WTC11 (cell line): ENCODE results near the gene KRTAP5-7. TPM values are rescaled to one million over a fixed set of nuclear protein-coding genes. Genes with fewer than 3 reads are reported as not detected.

Experiments
- ATAC-seq: fragments of 200-7000 bp; cut with Tn5 transposase; 2 replicates; pipeline ENCODE4 v1.10.0; 2021; ENCODE audit warnings: mild to moderate bottlenecking, moderate library complexity
- CTCF ChIA-PET: fragments of 300-600 bp; sonication (Branson Sonifier 250); formaldehyde crosslinking; loops from one replicate; lab custom pipeline; 2021; ENCODE audit warnings: antibody characterized with exemption; lab: Charles Lee
- POLR2A ChIA-PET: fragments of 350-600 bp; sonication (Branson Sonifier 250); formaldehyde crosslinking; loops from one replicate; lab custom pipeline; 2021; ENCODE audit warnings: antibody characterized with exemption; lab: Charles Lee
- DNase-seq: peaks from one replicate; pipeline ENCODE4 v3.0.0; 2021; ENCODE audit warnings: low spot score
- H3K27ac Mint-ChIP-seq: 2 replicates; pipeline ENCODE4 v1.8.0; 2021; ENCODE audit warnings: mixed read lengths
- H3K27me3 Mint-ChIP-seq: 2 replicates; pipeline ENCODE4 v1.8.0; 2021; ENCODE audit warnings: low read depth, mild to moderate bottlenecking, moderate library complexity, mixed read lengths
- H3K36me3 Mint-ChIP-seq: 2 replicates; pipeline ENCODE4 v1.8.0; 2021; ENCODE audit warnings: mixed read lengths
- H3K4me1 Mint-ChIP-seq: 2 replicates; pipeline ENCODE4 v1.8.0; 2022; ENCODE audit warnings: mixed read lengths
- H3K4me3 Mint-ChIP-seq: 2 replicates; pipeline ENCODE4 v1.8.0; 2021; ENCODE audit warnings: mild to moderate bottlenecking, moderate library complexity, mixed read lengths
- H3K9me3 Mint-ChIP-seq: 2 replicates; pipeline ENCODE4 v1.8.0; 2021; ENCODE audit warnings: mixed read lengths
- AFF4 ChIP-seq: sonication (generic); formaldehyde crosslinking; IDR thresholded peaks from 2 replicates; pipeline ENCODE4 v1.8.1; 2023; ENCODE audit warnings: mild to moderate bottlenecking, missing genetic modification reagents, borderline replicate concordance
- CBFB ChIP-seq: sonication (generic); formaldehyde crosslinking; IDR thresholded peaks from 2 replicates; pipeline ENCODE4 v1.8.1; 2022; ENCODE audit warnings: mild to moderate bottlenecking, low read depth, missing genetic modification reagents
- E2F4 ChIP-seq: sonication (generic); formaldehyde crosslinking; IDR thresholded peaks from 2 replicates; pipeline ENCODE4 v1.8.1; 2022; ENCODE audit warnings: low read depth, mild to moderate bottlenecking, moderate library complexity, missing genetic modification reagents, borderline replicate concordance
- EMX1 ChIP-seq: fragments of 250-450 bp; sonication (Bioruptor Pico); IDR thresholded peaks from 2 replicates; pipeline ENCODE4 v1.8.0; 2021; ENCODE audit warnings: mild to moderate bottlenecking
- FOXJ3 ChIP-seq: sonication (generic); formaldehyde crosslinking; IDR thresholded peaks from 2 replicates; pipeline ENCODE4 v1.9.0; 2021; ENCODE audit warnings: missing genetic modification reagents, mild to moderate bottlenecking, borderline replicate concordance
- FOXK1 ChIP-seq: sonication (generic); formaldehyde crosslinking; IDR thresholded peaks from 2 replicates; pipeline ENCODE4 v1.8.0; 2022; ENCODE audit warnings: mild to moderate bottlenecking, moderate library complexity, missing genetic modification reagents
- GABPB1 ChIP-seq: sonication (generic); formaldehyde crosslinking; IDR thresholded peaks from 2 replicates; pipeline ENCODE4 v1.8.1; 2023; ENCODE audit warnings: mild to moderate bottlenecking, missing genetic modification reagents
- JAZF1 ChIP-seq: fragments of 250-450 bp; sonication (Bioruptor Pico); IDR thresholded peaks from 2 replicates; pipeline ENCODE4 v1.9.0; 2021; ENCODE audit warnings: moderate library complexity, mild to moderate bottlenecking, inconsistent platforms
- NFATC4 ChIP-seq: fragments of 250-450 bp; sonication (Bioruptor Pico); IDR thresholded peaks from 2 replicates; pipeline ENCODE4 v1.9.0; 2021; ENCODE audit warnings: mild to moderate bottlenecking
- NR1H2 ChIP-seq: sonication (generic); formaldehyde crosslinking; IDR thresholded peaks from 2 replicates; pipeline ENCODE4 v1.9.0; 2021; ENCODE audit warnings: mild to moderate bottlenecking, moderate library complexity, missing genetic modification reagents
- OVOL2 ChIP-seq: fragments of 250-450 bp; sonication (Bioruptor Pico); IDR thresholded peaks from 2 replicates; pipeline ENCODE4 v1.9.0; 2021; ENCODE audit warnings: mild to moderate bottlenecking, borderline replicate concordance
- ZMAT4 ChIP-seq: fragments of 250-450 bp; sonication (Bioruptor Pico); IDR thresholded peaks from 2 replicates; pipeline ENCODE4 v1.9.0; 2021; ENCODE audit warnings: mild to moderate bottlenecking
- ZNF121 ChIP-seq: sonication (generic); formaldehyde crosslinking; IDR thresholded peaks from 2 replicates; pipeline ENCODE4 v1.8.0; 2023; ENCODE audit warnings: missing genetic modification reagents
- ZNF263 ChIP-seq: sonication (generic); formaldehyde crosslinking; IDR thresholded peaks from 2 replicates; pipeline ENCODE4 v1.8.1; 2022; ENCODE audit warnings: low read depth, mild to moderate bottlenecking, moderate library complexity, missing genetic modification reagents
- ZNF317 ChIP-seq: sonication (generic); formaldehyde crosslinking; IDR thresholded peaks from 2 replicates; pipeline ENCODE4 v1.8.1; 2023; ENCODE audit warnings: low read depth, mild to moderate bottlenecking, moderate library complexity, missing genetic modification reagents, borderline replicate concordance
- ZNF416 ChIP-seq: fragments of 250-450 bp; sonication (Bioruptor Pico); IDR thresholded peaks from 2 replicates; pipeline ENCODE4 v1.9.0; 2021; ENCODE audit warnings: mild to moderate bottlenecking, inconsistent platforms
- total RNA-seq: library from RNA; stranded (reverse); gene quantifications from 3 replicates; pipeline ENCODE4 v1.2.3, GENCODE V29; 2021
- TF ChIP-seq, protein P1 (sequence below): sonication (generic); formaldehyde crosslinking; IDR thresholded peaks from 2 replicates; pipeline ENCODE4 v1.8.0; 2022; ENCODE audit warnings: missing genetic modification reagents
- TF ChIP-seq, protein P2 (sequence below): sonication (generic); formaldehyde crosslinking; IDR thresholded peaks from 2 replicates; pipeline ENCODE4 v1.8.1; 2023; ENCODE audit warnings: mild to moderate bottlenecking, missing genetic modification reagents, moderate library complexity
- TF ChIP-seq, protein P3 (sequence below): sonication (generic); formaldehyde crosslinking; IDR thresholded peaks from 2 replicates; pipeline ENCODE4 v1.8.0; 2022; ENCODE audit warnings: mild to moderate bottlenecking, missing genetic modification reagents
- TF ChIP-seq, protein P4 (sequence below): sonication (generic); formaldehyde crosslinking; IDR thresholded peaks from 2 replicates; pipeline ENCODE4 v1.8.0; 2022; ENCODE audit warnings: mild to moderate bottlenecking, missing genetic modification reagents
- TF ChIP-seq, protein P5 (sequence below): sonication (generic); formaldehyde crosslinking; IDR thresholded peaks from 2 replicates; pipeline ENCODE4 v1.8.1; 2023; ENCODE audit warnings: mild to moderate bottlenecking, missing genetic modification reagents

KRTAP5-7 gene
- total RNA-seq, 1 experiment from 2014 or later = 0.11 TPM

DNA sequence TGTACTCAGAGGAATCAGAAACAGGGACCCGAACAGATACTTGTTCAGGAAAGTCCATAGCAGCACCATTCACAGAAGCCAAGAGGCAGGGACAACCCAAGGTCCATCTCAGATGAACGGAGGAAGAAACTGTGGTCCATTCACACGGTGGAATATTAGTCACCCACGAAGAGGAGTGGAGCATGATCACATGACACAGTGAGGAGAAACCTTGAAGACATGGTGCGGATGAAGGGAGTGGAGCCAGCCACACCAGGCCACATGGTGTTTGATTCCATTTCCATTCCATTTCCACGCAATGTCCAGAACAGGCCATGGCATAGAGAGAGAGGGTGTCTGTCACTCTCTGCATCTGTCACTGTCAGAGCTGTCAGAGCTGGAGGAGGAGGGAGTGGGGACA, 43.4 kb upstream of the KRTAP5-7 start:
- Mint-ChIP-seq H3K27ac (no peak overlapping the region), H3K27me3 (no peaks in the 10 kb centered on the region), H3K36me3 (peaks cover 57% of the 10 kb centered on the region), H3K4me3 (no peak overlapping the region), H3K4me1 (peaks cover 6% of the 10 kb centered on the region)
- ChIA-PET POLR2A (no interaction called here), CTCF (no interaction called here)
- ATAC-seq = no peak
- TF ChIP-seq GABPB1 (CRISPR knock-in tag) (no peak), JAZF1 (CRISPR knock-in tag) (no peak), NFATC4 (CRISPR knock-in tag) (no peak), E2F4 (CRISPR knock-in tag) (no peak), FOXK1 (CRISPR knock-in tag) (no peak), ZNF121 (CRISPR knock-in tag) (no peak), OVOL2 (CRISPR knock-in tag) (no peak), ZMAT4 (CRISPR knock-in tag) (no peak), NR1H2 (CRISPR knock-in tag) (no peak), ZNF263 (CRISPR knock-in tag) (no peak)
- TF ChIP-seq, protein P1, sequence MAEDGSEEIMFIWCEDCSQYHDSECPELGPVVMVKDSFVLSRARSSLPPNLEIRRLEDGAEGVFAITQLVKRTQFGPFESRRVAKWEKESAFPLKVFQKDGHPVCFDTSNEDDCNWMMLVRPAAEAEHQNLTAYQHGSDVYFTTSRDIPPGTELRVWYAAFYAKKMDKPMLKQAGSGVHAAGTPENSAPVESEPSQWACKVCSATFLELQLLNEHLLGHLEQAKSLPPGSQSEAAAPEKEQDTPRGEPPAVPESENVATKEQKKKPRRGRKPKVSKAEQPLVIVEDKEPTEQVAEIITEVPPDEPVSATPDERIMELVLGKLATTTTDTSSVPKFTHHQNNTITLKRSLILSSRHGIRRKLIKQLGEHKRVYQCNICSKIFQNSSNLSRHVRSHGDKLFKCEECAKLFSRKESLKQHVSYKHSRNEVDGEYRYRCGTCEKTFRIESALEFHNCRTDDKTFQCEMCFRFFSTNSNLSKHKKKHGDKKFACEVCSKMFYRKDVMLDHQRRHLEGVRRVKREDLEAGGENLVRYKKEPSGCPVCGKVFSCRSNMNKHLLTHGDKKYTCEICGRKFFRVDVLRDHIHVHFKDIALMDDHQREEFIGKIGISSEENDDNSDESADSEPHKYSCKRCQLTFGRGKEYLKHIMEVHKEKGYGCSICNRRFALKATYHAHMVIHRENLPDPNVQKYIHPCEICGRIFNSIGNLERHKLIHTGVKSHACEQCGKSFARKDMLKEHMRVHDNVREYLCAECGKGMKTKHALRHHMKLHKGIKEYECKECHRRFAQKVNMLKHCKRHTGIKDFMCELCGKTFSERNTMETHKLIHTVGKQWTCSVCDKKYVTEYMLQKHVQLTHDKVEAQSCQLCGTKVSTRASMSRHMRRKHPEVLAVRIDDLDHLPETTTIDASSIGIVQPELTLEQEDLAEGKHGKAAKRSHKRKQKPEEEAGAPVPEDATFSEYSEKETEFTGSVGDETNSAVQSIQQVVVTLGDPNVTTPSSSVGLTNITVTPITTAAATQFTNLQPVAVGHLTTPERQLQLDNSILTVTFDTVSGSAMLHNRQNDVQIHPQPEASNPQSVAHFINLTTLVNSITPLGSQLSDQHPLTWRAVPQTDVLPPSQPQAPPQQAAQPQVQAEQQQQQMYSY (CRISPR knock-in tag) = peak; percentile 81
- TF ChIP-seq, protein P2, sequence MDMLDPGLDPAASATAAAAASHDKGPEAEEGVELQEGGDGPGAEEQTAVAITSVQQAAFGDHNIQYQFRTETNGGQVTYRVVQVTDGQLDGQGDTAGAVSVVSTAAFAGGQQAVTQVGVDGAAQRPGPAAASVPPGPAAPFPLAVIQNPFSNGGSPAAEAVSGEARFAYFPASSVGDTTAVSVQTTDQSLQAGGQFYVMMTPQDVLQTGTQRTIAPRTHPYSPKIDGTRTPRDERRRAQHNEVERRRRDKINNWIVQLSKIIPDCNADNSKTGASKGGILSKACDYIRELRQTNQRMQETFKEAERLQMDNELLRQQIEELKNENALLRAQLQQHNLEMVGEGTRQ (CRISPR knock-in tag) = peak; percentile 48; the same call in 1 of the 2 replicates
- TF ChIP-seq, protein P3, sequence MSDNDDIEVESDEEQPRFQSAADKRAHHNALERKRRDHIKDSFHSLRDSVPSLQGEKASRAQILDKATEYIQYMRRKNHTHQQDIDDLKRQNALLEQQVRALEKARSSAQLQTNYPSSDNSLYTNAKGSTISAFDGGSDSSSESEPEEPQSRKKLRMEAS (CRISPR knock-in tag) = no peak
- TF ChIP-seq, protein P4, sequence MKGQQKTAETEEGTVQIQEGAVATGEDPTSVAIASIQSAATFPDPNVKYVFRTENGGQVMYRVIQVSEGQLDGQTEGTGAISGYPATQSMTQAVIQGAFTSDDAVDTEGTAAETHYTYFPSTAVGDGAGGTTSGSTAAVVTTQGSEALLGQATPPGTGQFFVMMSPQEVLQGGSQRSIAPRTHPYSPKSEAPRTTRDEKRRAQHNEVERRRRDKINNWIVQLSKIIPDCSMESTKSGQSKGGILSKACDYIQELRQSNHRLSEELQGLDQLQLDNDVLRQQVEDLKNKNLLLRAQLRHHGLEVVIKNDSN (CRISPR knock-in tag) = no peak
- TF ChIP-seq, all 79 proteins: peak for 2
- DNase-seq = no peak
- peaks cover 4% of the 10 kb centered on the region; the same call in 1 of the 2 replicates for H3K9me3 Mint-ChIP-seq

DNA sequence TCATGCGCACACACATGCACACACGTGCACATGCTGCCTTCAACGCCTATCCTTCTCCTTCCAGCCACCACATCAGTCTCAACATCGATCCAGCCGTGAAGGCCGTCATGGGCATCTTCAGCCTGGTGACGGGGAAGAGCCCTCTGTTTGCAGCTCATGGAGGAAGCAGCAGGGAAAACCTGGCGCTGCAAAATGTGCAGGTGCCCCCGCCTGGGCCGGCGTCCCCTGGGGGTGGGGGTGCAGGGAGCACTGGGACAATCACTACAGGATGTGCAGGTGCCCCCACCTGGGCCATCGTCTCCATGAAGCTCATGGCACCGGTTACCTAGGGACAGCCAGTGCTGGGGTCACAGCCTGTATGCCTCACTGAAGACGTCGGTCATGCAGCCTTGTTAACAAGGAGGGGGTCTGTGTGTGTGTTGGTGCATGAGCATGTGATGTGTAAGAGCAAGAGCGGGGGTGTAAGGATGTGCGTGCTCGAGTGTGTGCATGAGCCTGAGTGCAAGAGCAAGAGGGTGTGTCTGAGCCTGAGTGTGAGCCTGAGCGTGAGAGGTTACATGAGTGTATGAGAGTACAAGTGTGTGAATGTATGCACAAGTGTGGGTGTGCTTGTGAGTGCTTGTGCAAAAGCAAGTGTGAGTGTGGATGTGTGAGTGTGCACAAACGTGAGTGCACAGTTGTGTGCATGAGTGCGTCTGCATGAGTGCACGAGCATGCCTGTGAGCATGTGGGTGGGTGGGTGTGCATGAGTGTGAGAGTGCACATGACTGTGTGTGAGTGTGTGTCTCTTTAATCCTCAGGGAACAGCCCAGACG, 42.6 kb upstream of the KRTAP5-7 start:
- Mint-ChIP-seq H3K27me3 (no peaks in the 10 kb centered on the region), H3K4me3 (no peak overlapping the region), H3K9me3 (peaks cover 4% of the 10 kb centered on the region; the same call in 1 of the 2 replicates), H3K27ac (no peak overlapping the region), H3K36me3 (peaks cover 58% of the 10 kb centered on the region), H3K4me1 (peaks cover 6% of the 10 kb centered on the region)
- no peak for DNase-seq
- ATAC-seq = no peak
- ChIA-PET CTCF (interaction anchor here (0.5 kb wide), 1 partner anchor 32 kb away, joined by 3 read pairs; the partner anchor contains the start of gene NADSYN1), POLR2A (no interaction called here)
- TF ChIP-seq CBFB (CRISPR knock-in tag) (no peak), AFF4 (CRISPR knock-in tag) (no peak), ZNF317 (CRISPR knock-in tag) (no peak), EMX1 (CRISPR knock-in tag) (no peak), FOXJ3 (CRISPR knock-in tag) (no peak), ZNF416 (CRISPR knock-in tag) (no peak)
- TF ChIP-seq, protein P4 (CRISPR knock-in tag) = no peak
- TF ChIP-seq, protein P5, sequence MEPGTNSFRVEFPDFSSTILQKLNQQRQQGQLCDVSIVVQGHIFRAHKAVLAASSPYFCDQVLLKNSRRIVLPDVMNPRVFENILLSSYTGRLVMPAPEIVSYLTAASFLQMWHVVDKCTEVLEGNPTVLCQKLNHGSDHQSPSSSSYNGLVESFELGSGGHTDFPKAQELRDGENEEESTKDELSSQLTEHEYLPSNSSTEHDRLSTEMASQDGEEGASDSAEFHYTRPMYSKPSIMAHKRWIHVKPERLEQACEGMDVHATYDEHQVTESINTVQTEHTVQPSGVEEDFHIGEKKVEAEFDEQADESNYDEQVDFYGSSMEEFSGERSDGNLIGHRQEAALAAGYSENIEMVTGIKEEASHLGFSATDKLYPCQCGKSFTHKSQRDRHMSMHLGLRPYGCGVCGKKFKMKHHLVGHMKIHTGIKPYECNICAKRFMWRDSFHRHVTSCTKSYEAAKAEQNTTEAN (CRISPR knock-in tag) = no peak
